PC-3 (cell line): ENCODE data around the gene MPST. TPM values are rescaled to one million over a fixed set of nuclear protein-coding genes. Genes with fewer than 3 reads are reported as not detected.

Experiments
- ATAC-seq: fragments of 200-7000 bp; cut with Tn5 transposase; 2 replicates; pipeline ENCODE4 v1.9.1; 2020; ENCODE audit warnings: mild to moderate bottlenecking, moderate library complexity
- BruUV-seq: library from RNA; stranded (reverse); fragments of 400-500 nt; replicated peaks from 2 replicates; lab custom pipeline; 2021; lab: Mats Ljungman, UMichigan
- CTCF ChIA-PET: fragments of 300-600 bp; sonication (Branson Sonifier 250); formaldehyde crosslinking; loops from one replicate; lab custom pipeline; 2022; ENCODE audit warnings: antibody characterized with exemption; lab: Charles Lee
- POLR2A ChIA-PET: fragments of 300-600 bp; sonication (Branson Sonifier 250); formaldehyde crosslinking; loops from one replicate; lab custom pipeline; 2022; ENCODE audit warnings: antibody characterized with exemption; ENCODE audit not compliant: unreplicated experiment; lab: Charles Lee
- DNase-seq: peaks from one replicate; pipeline ENCODE4 v3.0.0-alpha.2; 2015
- H2AFZ ChIP-seq: fragments of 300-600 bp; sonication (generic); 2 replicates; pipeline ENCODE4 v1.6.0; 2016; ENCODE audit warnings: antibody characterized with exemption, low read length
- H3F3A ChIP-seq: fragments of 300-600 bp; sonication (generic); one replicate; pipeline ENCODE4 v1.6.0; 2017; ENCODE audit warnings: antibody characterized with exemption, low read length, control low read depth, mild to moderate bottlenecking; ENCODE audit not compliant: unreplicated experiment
- H3K27ac ChIP-seq: fragments of 300-600 bp; sonication (generic); 2 replicates; pipeline ENCODE4 v1.5.1; 2016; ENCODE audit warnings: mild to moderate bottlenecking, low read length
- H3K27me3 ChIP-seq: fragments of 300-600 bp; sonication (generic); 2 replicates; pipeline ENCODE4 v1.6.1; 2016; ENCODE audit warnings: low read length, mixed read lengths
- H3K36me3 ChIP-seq: fragments of 300-600 bp; sonication (generic); 2 replicates; pipeline ENCODE4 v1.6.1; 2016; ENCODE audit warnings: low read depth, mixed run types, low read length, mixed read lengths
- H3K4me1 ChIP-seq: fragments of 300-600 bp; sonication (generic); 2 replicates; pipeline ENCODE4 v1.5.1; 2016; ENCODE audit warnings: low read length; ENCODE audit not compliant: insufficient read depth
- H3K4me2 ChIP-seq: fragments of 300-600 bp; sonication (generic); 2 replicates; pipeline ENCODE4 v1.6.0; 2016; ENCODE audit warnings: low read length
- H3K4me3 ChIP-seq: fragments of 300-600 bp; sonication (generic); 2 replicates; pipeline ENCODE4 v1.5.1; 2016; ENCODE audit warnings: mild to moderate bottlenecking, low read length, mixed read lengths
- H3K79me2 ChIP-seq: fragments of 300-600 bp; sonication (generic); 2 replicates; pipeline ENCODE4 v1.6.1; 2017; ENCODE audit warnings: low read length, mixed read lengths
- H3K9ac ChIP-seq: fragments of 300-600 bp; sonication (generic); 2 replicates; pipeline ENCODE4 v1.6.0; 2016; ENCODE audit warnings: mild to moderate bottlenecking, low read length
- H3K9me2 ChIP-seq: fragments of 300-600 bp; sonication (generic); replicated peaks from 2 replicates; pipeline ENCODE4 v1.6.1; 2016; ENCODE audit warnings: mixed run types, low read length, mixed read lengths
- H3K9me3 ChIP-seq: fragments of 300-600 bp; sonication (generic); 2 replicates; pipeline ENCODE4 v1.6.1; 2016; ENCODE audit warnings: low read length, mixed read lengths
- H4K20me1 ChIP-seq: fragments of 300-600 bp; sonication (generic); 2 replicates; pipeline ENCODE4 v1.6.1; 2016; ENCODE audit warnings: low read length, mixed read lengths
- EZH2 ChIP-seq: fragments of 300-600 bp; sonication (generic); IDR thresholded peaks from one replicate; pipeline ENCODE4 v1.6.1; 2017; ENCODE audit warnings: antibody characterized with exemption, mild to moderate bottlenecking, low read length; ENCODE audit not compliant: unreplicated experiment
- EZH2phosphoT487 ChIP-seq: fragments of 300-600 bp; sonication (generic); IDR thresholded peaks from 2 replicates; pipeline ENCODE4 v1.6.1; 2018; ENCODE audit warnings: mild to moderate bottlenecking, antibody characterized with exemption, low read length, borderline replicate concordance
- intact Hi-C: fragments of 100-400 bp; cut with micrococcal nuclease; formaldehyde crosslinking; loops from 2 replicates; pipeline ENCODE4 v1.9.0; 2023
- total RNA-seq: library from RNA; depleted of rRNA; stranded (reverse); fragments of >200 nt; gene quantifications from 2 replicates; pipeline ENCODE4 v1.2.3, GENCODE V29; 2014
- TF ChIP-seq, protein P1 (sequence below): fragments of 300-600 bp; sonication (generic); conservative IDR thresholded peaks from 2 replicates; pipeline ENCODE4 v1.5.1; 2017; ENCODE audit warnings: antibody characterized with exemption, low read depth, mild to moderate bottlenecking, low read length

The MPST gene
- total RNA-seq, 1 experiment from 2014 or later, result 97.0 TPM

DNA sequence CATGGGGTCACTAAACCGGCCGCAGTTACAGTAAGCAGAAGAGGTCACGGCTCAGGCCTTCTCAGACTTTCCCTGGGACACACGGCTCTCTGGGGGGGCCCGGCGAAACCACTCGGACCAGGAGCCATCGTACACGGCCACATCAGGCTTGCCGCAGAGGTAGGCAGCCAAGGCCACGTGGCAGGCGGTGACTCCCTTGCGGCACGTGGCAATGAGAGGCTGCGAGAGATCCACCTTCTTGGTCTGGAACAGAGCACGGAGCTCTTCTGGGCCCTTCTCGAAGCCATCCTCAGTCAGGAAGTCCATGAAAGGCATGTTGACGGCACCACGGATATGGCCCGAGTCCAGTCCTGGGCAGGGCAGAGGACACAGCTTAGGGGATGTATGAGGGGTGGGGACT lies 8.6 kb upstream of the MPST start:
- ATAC-seq (no peak), DNase-seq (no peak)
- ChIA-PET POLR2A (no interaction called here), CTCF (no interaction called here)
- BruUV-seq, result no TSS peak
- Histone ChIP-seq H3K27ac (no peak overlapping the region), H3K79me2 (no peaks in the 10 kb centered on the region), H2AFZ (no peak overlapping the region), H3K9me2 (no peaks in the 10 kb centered on the region), H3F3A (no peaks in the 10 kb centered on the region), H3K9ac (no peak overlapping the region), H4K20me1 (no peaks in the 10 kb centered on the region), H3K9me3 (no peaks in the 10 kb centered on the region), H3K4me3 (no peak overlapping the region), H3K27me3 (no peaks in the 10 kb centered on the region), H3K4me2 (no peak overlapping the region), H3K4me1 (peaks cover 4% of the 10 kb centered on the region; the same call in 1 of the 2 replicates), H3K36me3 (no peaks in the 10 kb centered on the region)
- TF ChIP-seq EZH2 (no peak), EZH2phosphoT487 (no peak)
- TF ChIP-seq, protein P1, sequence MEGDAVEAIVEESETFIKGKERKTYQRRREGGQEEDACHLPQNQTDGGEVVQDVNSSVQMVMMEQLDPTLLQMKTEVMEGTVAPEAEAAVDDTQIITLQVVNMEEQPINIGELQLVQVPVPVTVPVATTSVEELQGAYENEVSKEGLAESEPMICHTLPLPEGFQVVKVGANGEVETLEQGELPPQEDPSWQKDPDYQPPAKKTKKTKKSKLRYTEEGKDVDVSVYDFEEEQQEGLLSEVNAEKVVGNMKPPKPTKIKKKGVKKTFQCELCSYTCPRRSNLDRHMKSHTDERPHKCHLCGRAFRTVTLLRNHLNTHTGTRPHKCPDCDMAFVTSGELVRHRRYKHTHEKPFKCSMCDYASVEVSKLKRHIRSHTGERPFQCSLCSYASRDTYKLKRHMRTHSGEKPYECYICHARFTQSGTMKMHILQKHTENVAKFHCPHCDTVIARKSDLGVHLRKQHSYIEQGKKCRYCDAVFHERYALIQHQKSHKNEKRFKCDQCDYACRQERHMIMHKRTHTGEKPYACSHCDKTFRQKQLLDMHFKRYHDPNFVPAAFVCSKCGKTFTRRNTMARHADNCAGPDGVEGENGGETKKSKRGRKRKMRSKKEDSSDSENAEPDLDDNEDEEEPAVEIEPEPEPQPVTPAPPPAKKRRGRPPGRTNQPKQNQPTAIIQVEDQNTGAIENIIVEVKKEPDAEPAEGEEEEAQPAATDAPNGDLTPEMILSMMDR, result no peak
- intact Hi-C loops, result no loop called here

DNA sequence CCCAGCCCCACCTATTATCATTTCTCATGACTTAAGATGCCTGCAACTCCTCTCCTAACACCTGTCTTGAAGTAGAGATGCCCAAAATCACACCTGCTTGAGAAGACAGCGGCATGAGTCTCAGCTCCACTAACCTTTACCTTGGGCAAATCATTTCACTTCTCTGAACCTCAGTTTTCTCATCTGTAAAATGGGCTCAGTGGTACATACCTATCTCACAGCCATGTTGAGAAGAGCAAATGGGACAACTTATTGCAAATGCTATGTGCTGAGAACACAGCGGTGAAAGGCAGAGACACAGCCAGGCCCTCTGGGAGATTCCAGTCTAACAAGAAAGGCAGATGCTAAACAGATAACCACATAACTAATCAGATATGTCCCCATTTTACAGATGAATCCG lies 8.1 kb upstream of the MPST start:
- ChIA-PET POLR2A (no interaction called here), CTCF (no interaction called here)
- H3K27me3 ChIP-seq, result no peaks in the 10 kb centered on the region
- intact Hi-C loops, result no loop called here
- ATAC-seq, result no peak
- no peaks in the 10 kb centered on the region for H3K36me3 ChIP-seq
- H3K4me2 ChIP-seq, result no peak overlapping the region
- no peaks in the 10 kb centered on the region for H3K79me2 ChIP-seq
- DNase-seq, result no peak
- no peak overlapping the region for H3K9ac ChIP-seq
- peaks cover 4% of the 10 kb centered on the region; the same call in 1 of the 2 replicates for H3K4me1 ChIP-seq
- H3F3A ChIP-seq, result no peaks in the 10 kb centered on the region
- H3K9me3 ChIP-seq, result no peaks in the 10 kb centered on the region
- H3K27ac ChIP-seq, result no peak overlapping the region
- no peaks in the 10 kb centered on the region for H4K20me1 ChIP-seq
- TF ChIP-seq EZH2phosphoT487 (no peak), EZH2 (no peak)
- TF ChIP-seq, protein P1, result no peak
- no peak overlapping the region for H2AFZ ChIP-seq
- no peak overlapping the region for H3K4me3 ChIP-seq
- no TSS peak for BruUV-seq
- no peaks in the 10 kb centered on the region for H3K9me2 ChIP-seq

- POLR2A ChIA-PET, result no interaction called here
- CTCF ChIA-PET, result no interaction called here
- Histone ChIP-seq H3K9me3 (no peaks in the 10 kb centered on the region), H3K4me2 (no peak overlapping the region), H3K4me1 (peaks cover 4% of the 10 kb centered on the region; the same call in 1 of the 2 replicates), H3K79me2 (no peaks in the 10 kb centered on the region), H3K9ac (no peak overlapping the region), H3K36me3 (no peaks in the 10 kb centered on the region), H3K27ac (no peak overlapping the region), H3K4me3 (no peak overlapping the region), H3K9me2 (no peaks in the 10 kb centered on the region), H2AFZ (no peak overlapping the region), H4K20me1 (no peaks in the 10 kb centered on the region), H3F3A (no peaks in the 10 kb centered on the region), H3K27me3 (no peaks in the 10 kb centered on the region)
- DNase-seq (no peak), ATAC-seq (peak; percentile 24)
- TF ChIP-seq EZH2 (no peak), EZH2phosphoT487 (no peak)
- TF ChIP-seq, protein P1, result no peak
- intact Hi-C loops, result no loop called here
- BruUV-seq, result no TSS peak
Measured at GRCh38 chr22:37012262-37012904, 7.2 kb upstream of the MPST start.
